ENCODE measurements around the gene LAMA5.

Gene LAMA5

DNA sequence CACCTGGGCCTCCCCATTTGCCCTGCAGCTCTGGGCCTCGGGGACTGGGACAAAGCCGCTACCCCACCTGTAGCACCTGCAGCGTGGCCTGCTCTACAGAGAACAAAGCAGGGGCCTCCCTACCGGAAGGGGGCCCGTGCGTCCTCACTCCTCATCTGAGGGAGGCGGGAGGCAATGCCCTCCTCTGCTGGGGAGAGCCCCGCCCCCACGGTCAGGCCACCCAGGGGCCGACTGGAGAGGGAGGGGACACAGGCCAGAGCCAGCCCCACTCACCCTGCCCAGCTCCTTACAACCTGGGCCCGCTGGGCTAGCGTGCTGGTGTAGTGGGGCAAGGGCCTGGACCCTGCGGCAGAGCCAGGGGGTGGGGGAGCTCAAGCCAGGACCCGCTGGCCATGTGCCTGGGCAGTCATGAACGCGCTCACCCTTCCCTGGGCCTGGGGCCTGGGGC lies 8.0 kb downstream of the LAMA5 start:
- Histone ChIP-seq H3K4me2 (peak overlapping the region; percentile 87), H3K27me3 (peaks cover 8% of the 10 kb centered on the region), H3K9me3 (no peaks in the 10 kb centered on the region), H3K36me3 (peaks cover 13% of the 10 kb centered on the region; the same call in 1 of the 2 replicates), H3K27ac (no peak overlapping the region), H3K4me3 (no peak overlapping the region), H3K9ac (no peak overlapping the region), H4K20me1 (peaks cover 90% of the 10 kb centered on the region), H3K4me1 (peaks cover 88% of the 10 kb centered on the region)
- TF ChIP-seq Cebpa-rat (IDR thresholded peaks at IDR 0.05) = no peak

DNA sequence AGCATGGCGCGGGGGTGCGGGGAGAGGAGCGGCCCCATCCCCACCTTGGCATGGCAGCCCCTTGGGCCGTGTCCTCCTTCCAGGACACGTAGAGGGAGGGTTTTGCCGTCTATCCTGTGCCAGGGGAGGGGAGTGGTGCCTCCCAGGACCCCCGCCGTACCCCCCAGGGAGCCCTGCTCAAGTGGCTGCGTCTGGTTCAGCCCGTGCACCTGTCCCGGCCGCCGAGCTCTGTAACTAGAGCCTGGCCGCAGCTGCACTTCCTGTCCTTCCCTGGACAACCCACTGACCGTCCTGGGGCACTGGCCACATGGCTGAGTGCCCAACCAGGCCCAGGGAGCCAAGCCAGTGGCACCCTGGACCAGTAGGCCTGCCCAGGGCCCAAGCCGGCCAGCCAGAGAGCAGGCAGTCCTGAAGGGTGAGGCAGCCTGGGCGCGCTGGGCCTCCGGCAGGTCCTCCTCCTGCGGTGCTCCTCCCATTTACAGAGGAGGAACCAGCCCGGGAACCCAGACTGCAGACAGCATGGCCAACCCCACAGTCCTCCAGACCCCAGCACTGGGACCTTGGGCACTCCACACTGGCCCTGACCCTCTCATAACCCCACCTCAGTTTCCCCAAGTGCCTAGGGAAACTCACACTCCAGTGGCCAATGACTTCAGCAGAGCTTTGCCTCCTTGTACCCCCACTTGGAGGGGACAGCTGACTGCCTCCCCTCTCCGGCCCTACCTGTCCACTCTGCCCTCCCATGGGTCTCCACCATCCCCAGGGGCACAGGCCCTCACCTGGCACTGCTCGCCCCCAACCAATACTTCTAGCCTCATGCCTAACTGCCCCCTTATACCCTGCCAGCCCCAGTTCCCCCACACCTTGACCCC lies 8.7 kb downstream of the LAMA5 start:
- peak overlapping the region; percentile 87 for H3K4me2 ChIP-seq
- peak overlapping the region; percentile 65; the same call in 1 of the 2 replicates for H3K9ac ChIP-seq

GRCh38 chr20:62357681-62358080 lies 9.4 kb downstream of the LAMA5 start:
- H3K27me3 ChIP-seq = peaks cover 8% of the 10 kb centered on the region; the same call in 1 of the 2 replicates
- TF ChIP-seq Cebpa-rat (IDR thresholded peaks at IDR 0.05) = no peak
- H3K36me3 ChIP-seq = peaks cover 16% of the 10 kb centered on the region; the same call in 1 of the 2 replicates
- H4K20me1 ChIP-seq = peaks cover 86% of the 10 kb centered on the region
- H3K9ac ChIP-seq = peak overlapping the region; percentile 65; the same call in 1 of the 2 replicates
- H3K27ac ChIP-seq = peak overlapping the region; percentile 61
- peak overlapping the region; percentile 51; the same call in 1 of the 2 replicates for H3K4me3 ChIP-seq
- peak overlapping the region; percentile 87 for H3K4me2 ChIP-seq
- H3K9me3 ChIP-seq = no peaks in the 10 kb centered on the region
- peaks cover 85% of the 10 kb centered on the region for H3K4me1 ChIP-seq

More for the DNA sequence above, 8.7 kb downstream of the LAMA5 start:
- peaks cover 86% of the 10 kb centered on the region for H4K20me1 ChIP-seq
- peaks cover 13% of the 10 kb centered on the region; the same call in 1 of the 2 replicates for H3K36me3 ChIP-seq
- H3K4me3 ChIP-seq = peak overlapping the region; percentile 51; the same call in 1 of the 2 replicates
- TF ChIP-seq Cebpa-rat (IDR thresholded peaks at IDR 0.05) = no peak
- H3K27me3 ChIP-seq = peaks cover 8% of the 10 kb centered on the region; the same call in 1 of the 2 replicates
- H3K4me1 ChIP-seq = peaks cover 85% of the 10 kb centered on the region
- peak overlapping the region; percentile 61 for H3K27ac ChIP-seq
- H3K9me3 ChIP-seq = no peaks in the 10 kb centered on the region

DNA sequence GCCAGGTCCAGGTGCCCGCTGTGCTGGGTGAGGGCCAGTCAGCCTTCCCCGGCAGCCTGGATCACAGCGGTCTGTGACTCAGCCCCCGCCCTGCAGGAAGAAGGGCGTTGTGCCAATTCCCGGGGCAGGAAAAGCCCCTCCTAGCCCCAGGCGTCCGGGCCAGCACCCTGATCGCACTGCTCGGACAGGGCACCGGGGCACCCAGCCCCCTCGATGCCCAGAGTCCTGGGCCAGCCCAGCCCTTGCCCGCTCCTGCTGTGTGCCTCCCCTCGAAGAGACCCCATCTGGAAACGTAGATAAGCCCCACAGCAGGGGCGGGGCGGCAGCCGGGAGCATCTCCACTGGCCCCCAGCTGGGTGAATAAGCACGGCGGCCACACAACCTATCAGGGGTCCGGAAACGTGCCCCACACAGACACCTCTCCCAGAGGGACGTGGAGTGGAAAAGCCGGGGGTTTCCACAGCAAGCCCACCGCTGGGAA lies 9.9 kb downstream of the LAMA5 start:
- peaks cover 85% of the 10 kb centered on the region for H4K20me1 ChIP-seq
- peak overlapping the region; percentile 87 for H3K4me2 ChIP-seq
- no peaks in the 10 kb centered on the region for H3K9me3 ChIP-seq
- peaks cover 83% of the 10 kb centered on the region for H3K4me1 ChIP-seq
- H3K27ac ChIP-seq = peak overlapping the region; percentile 61
- H3K4me3 ChIP-seq = peak overlapping the region; percentile 51
- peak overlapping the region; percentile 65; the same call in 1 of the 2 replicates for H3K9ac ChIP-seq
- no peak for TF ChIP-seq Cebpa-rat (IDR thresholded peaks at IDR 0.05)
- H3K27me3 ChIP-seq = peaks cover 8% of the 10 kb centered on the region; the same call in 1 of the 2 replicates
- peaks cover 17% of the 10 kb centered on the region; the same call in 1 of the 2 replicates for H3K36me3 ChIP-seq

DNA sequence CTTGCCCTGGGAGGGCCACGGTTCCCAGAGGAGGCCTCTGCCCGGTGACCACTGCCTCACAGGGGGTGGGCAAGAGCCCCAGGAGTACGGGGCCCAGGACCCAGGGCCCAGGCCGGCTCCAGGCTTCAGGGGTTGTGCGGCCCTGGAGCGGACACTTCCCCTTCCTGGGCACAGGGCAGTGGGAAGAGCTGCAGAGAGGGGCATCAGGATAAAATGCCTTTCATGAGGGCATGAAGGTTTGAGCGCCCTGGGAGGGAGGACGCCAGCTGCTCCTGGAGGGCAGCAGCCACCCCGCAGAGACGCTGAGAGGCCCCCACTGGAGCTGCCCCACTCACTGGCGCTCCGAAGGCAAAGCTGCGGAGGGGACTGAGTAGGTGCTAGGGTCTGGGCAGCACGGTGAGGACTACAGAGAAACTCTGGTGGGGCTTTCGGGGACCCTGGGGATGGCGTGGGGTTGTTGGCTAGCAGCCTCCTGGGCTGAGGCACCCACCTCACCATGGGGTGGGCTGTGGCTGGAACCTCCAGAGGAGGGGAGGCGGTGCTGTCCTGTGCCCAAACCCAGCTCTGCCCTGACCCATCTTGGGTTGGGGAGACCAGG lies 10.4 kb downstream of the LAMA5 start:
- peaks cover 16% of the 10 kb centered on the region for H3K36me3 ChIP-seq
- H4K20me1 ChIP-seq = peaks cover 80% of the 10 kb centered on the region
- H3K4me1 ChIP-seq = peaks cover 78% of the 10 kb centered on the region
- H3K9me3 ChIP-seq = no peaks in the 10 kb centered on the region
- H3K4me3 ChIP-seq = peak overlapping the region; percentile 51
- no peak for TF ChIP-seq Cebpa-rat (IDR thresholded peaks at IDR 0.05)
- peak overlapping the region; percentile 61 for H3K27ac ChIP-seq
- H3K27me3 ChIP-seq = peaks cover 8% of the 10 kb centered on the region; the same call in 1 of the 2 replicates
- H3K9ac ChIP-seq = peak overlapping the region; percentile 65
- H3K4me2 ChIP-seq = peak overlapping the region; percentile 87

GRCh38 chr20:62355878-62356588 lies 11.1 kb downstream of the LAMA5 start:
- no peak for TF ChIP-seq Cebpa-rat (IDR thresholded peaks at IDR 0.05)
- H3K36me3 ChIP-seq = peaks cover 17% of the 10 kb centered on the region
- H3K4me1 ChIP-seq = peaks cover 73% of the 10 kb centered on the region
- H3K4me2 ChIP-seq = peak overlapping the region; percentile 87
- peaks cover 8% of the 10 kb centered on the region; the same call in 1 of the 2 replicates for H3K27me3 ChIP-seq
- H4K20me1 ChIP-seq = peaks cover 77% of the 10 kb centered on the region
- no peaks in the 10 kb centered on the region for H3K9me3 ChIP-seq
- H3K9ac ChIP-seq = peak overlapping the region; percentile 65
- H3K27ac ChIP-seq = peak overlapping the region; percentile 61
- peak overlapping the region; percentile 51 for H3K4me3 ChIP-seq

DNA sequence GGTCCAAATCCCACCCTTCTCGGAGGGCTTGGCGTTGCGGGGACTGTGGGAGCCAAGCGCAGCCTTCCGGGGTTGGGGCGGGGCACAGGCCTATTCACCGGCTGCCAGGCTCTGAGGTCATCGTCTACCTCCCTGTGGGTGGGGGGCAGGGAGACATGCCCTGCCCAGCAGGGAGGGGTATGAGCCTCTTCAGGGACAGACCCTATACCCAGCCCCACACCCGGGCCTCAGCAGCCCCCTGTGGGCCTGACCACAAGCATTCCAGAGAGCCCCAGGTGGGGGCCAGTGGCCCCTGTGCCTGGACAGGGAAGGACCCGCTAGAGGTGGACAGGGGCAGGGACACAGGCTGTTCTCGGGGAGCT lies 11.6 kb downstream of the LAMA5 start:
- Histone ChIP-seq H4K20me1 (peaks cover 77% of the 10 kb centered on the region), H3K27me3 (peaks cover 8% of the 10 kb centered on the region; the same call in 1 of the 2 replicates), H3K4me1 (peaks cover 68% of the 10 kb centered on the region), H3K4me3 (no peak overlapping the region), H3K9me3 (no peaks in the 10 kb centered on the region), H3K9ac (peak overlapping the region; percentile 65; the same call in 1 of the 2 replicates), H3K36me3 (peaks cover 23% of the 10 kb centered on the region), H3K4me2 (peak overlapping the region; percentile 87), H3K27ac (no peak overlapping the region; the same call in 1 of the 2 replicates)
- no peak for TF ChIP-seq Cebpa-rat (IDR thresholded peaks at IDR 0.05)

DNA sequence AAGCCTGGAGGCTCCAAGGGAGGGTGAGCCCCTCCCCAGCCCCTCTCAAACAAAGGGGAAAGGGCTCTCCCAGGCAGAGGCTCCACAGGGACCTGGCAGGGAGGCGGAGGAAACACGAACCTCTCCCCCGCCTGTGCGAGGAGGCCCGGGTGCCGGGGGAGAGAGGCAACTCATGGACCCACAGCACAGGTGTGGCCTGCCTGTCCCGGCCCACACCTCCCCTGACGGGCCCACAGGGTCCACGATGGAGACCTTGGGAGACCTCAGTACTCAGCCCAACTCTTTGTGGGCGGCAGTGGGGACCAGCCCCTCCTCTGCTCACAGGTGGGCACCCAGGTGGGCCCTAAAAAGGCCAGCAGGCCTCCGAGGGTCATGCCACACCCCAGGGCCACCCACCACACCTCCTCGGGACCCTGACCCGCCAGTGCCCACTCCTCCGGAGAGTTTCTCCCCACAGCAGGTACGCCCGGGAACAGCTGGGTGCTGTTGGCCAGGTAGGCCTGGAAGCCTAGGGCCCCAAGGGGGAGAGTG lies 12.2 kb downstream of the LAMA5 start:
- H3K4me3 ChIP-seq = no peak overlapping the region
- peaks cover 77% of the 10 kb centered on the region for H4K20me1 ChIP-seq
- peak overlapping the region; percentile 60 for H3K27ac ChIP-seq
- no peak for TF ChIP-seq Cebpa-rat (IDR thresholded peaks at IDR 0.05)
- peaks cover 68% of the 10 kb centered on the region for H3K4me1 ChIP-seq
- peaks cover 8% of the 10 kb centered on the region; the same call in 1 of the 2 replicates for H3K27me3 ChIP-seq
- H3K9ac ChIP-seq = 0 out of 2 replicates have a peak overlapping the region, but pooled peaks have one; percentile 34
- peaks cover 29% of the 10 kb centered on the region for H3K36me3 ChIP-seq
- H3K4me2 ChIP-seq = peak overlapping the region; percentile 87
- H3K9me3 ChIP-seq = no peaks in the 10 kb centered on the region
